Loucy (cell line): ENCODE results near the gene GPR15LG.

Source experiments
- H2AFZ ChIP-seq: fragments of 200-600 bp; sonication (generic); 2 replicates; pipeline ENCODE4 v1.6.0; 2016; ENCODE audit warnings: antibody characterized with exemption, mild to moderate bottlenecking, low read length, moderate library complexity
- H3F3A ChIP-seq: fragments of 200-600 bp; 2 replicates; pipeline ENCODE4 v1.6.0; 2016; ENCODE audit warnings: antibody characterized with exemption, low read depth, mild to moderate bottlenecking
- H3K27me3 ChIP-seq: fragments of 200-600 bp; sonication (generic); 2 replicates; pipeline ENCODE4 v1.6.1; 2014; ENCODE audit warnings: low read length, mild to moderate bottlenecking; ENCODE audit not compliant: insufficient read depth, poor library complexity, severe bottlenecking
- H3K36me3 ChIP-seq: fragments of 200-600 bp; sonication (generic); 2 replicates; pipeline ENCODE4 v1.6.1; 2016; ENCODE audit warnings: low read length; ENCODE audit not compliant: insufficient read depth
- H3K4me1 ChIP-seq: fragments of 200-600 bp; sonication (generic); 2 replicates; pipeline ENCODE4 v1.5.1; 2014; ENCODE audit warnings: low read length, mild to moderate bottlenecking; ENCODE audit not compliant: insufficient read depth, poor library complexity, severe bottlenecking
- H3K4me2 ChIP-seq: fragments of 200-600 bp; sonication (generic); 2 replicates; pipeline ENCODE4 v1.6.0; 2014; ENCODE audit warnings: antibody characterized with exemption, low read length, low read depth, mild to moderate bottlenecking; ENCODE audit not compliant: poor library complexity, severe bottlenecking
- H3K4me3 ChIP-seq: fragments of 200-600 bp; sonication (generic); 2 replicates; pipeline ENCODE4 v1.5.1; 2014; ENCODE audit warnings: low read length, mild to moderate bottlenecking, mixed read lengths; ENCODE audit not compliant: poor library complexity, severe bottlenecking
- H3K79me2 ChIP-seq: fragments of 200-600 bp; sonication (generic); 2 replicates; pipeline ENCODE4 v1.6.1; 2014; ENCODE audit warnings: low read length; ENCODE audit not compliant: insufficient read depth
- H3K9ac ChIP-seq: fragments of 200-600 bp; sonication (generic); 2 replicates; pipeline ENCODE4 v1.6.0; 2014; ENCODE audit warnings: mild to moderate bottlenecking, low read depth, low read length, moderate library complexity; ENCODE audit not compliant: poor library complexity, severe bottlenecking
- H3K9me2 ChIP-seq: fragments of 200-600 bp; sonication (generic); replicated peaks from 2 replicates; pipeline ENCODE4 v1.6.1; 2016; ENCODE audit warnings: low read depth, low read length, mixed read lengths
- H3K9me3 ChIP-seq: fragments of 200-600 bp; sonication (generic); 2 replicates; pipeline ENCODE4 v1.6.1; 2014; ENCODE audit warnings: mild to moderate bottlenecking, antibody characterized with exemption, low read length, low read depth; ENCODE audit not compliant: insufficient read depth
- H4K20me1 ChIP-seq: fragments of 200-600 bp; sonication (generic); 2 replicates; pipeline ENCODE4 v1.6.0; 2014; ENCODE audit warnings: antibody characterized with exemption, low read length, mild to moderate bottlenecking; ENCODE audit not compliant: insufficient read depth, poor library complexity, severe bottlenecking
- CTCF ChIP-seq: fragments of 200-600 bp; sonication (generic); conservative IDR thresholded peaks from 2 replicates; pipeline ENCODE4 v1.5.1; 2014; ENCODE audit warnings: mild to moderate bottlenecking, antibody characterized with exemption, low read length
- EZH2phosphoT487 ChIP-seq: fragments of 200-600 bp; IDR thresholded peaks from 2 replicates; pipeline ENCODE4 v1.6.1; 2018; ENCODE audit warnings: antibody characterized with exemption, mild to moderate bottlenecking, moderate library complexity, borderline replicate concordance

Gene GPR15LG

GRCh38 chr10:84201682-84202081, 28.1 kb downstream of the GPR15LG start:
- Histone ChIP-seq H3K27me3 (no peaks in the 10 kb centered on the region), H3K79me2 (no peaks in the 10 kb centered on the region), H3K4me1 (no peaks in the 10 kb centered on the region), H3K4me2 (no peak overlapping the region), H3K36me3 (no peaks in the 10 kb centered on the region), H3K9ac (no peak overlapping the region), H3K4me3 (no peak overlapping the region), H4K20me1 (no peaks in the 10 kb centered on the region), H3K9me2 (no peaks in the 10 kb centered on the region), H3K9me3 (no peaks in the 10 kb centered on the region), H2AFZ (no peak overlapping the region), H3F3A (no peaks in the 10 kb centered on the region)
- no peak for TF ChIP-seq CTCF
- no peak for TF ChIP-seq EZH2phosphoT487

GRCh38 chr10:84202349-84202748, 28.7 kb downstream of the GPR15LG start:
- Histone ChIP-seq H3K9me2 (no peaks in the 10 kb centered on the region), H3K9ac (no peak overlapping the region), H4K20me1 (no peaks in the 10 kb centered on the region), H3K27me3 (no peaks in the 10 kb centered on the region), H3F3A (no peaks in the 10 kb centered on the region), H3K4me1 (no peaks in the 10 kb centered on the region), H3K4me3 (no peak overlapping the region), H3K36me3 (no peaks in the 10 kb centered on the region), H3K4me2 (no peak overlapping the region), H2AFZ (no peak overlapping the region), H3K79me2 (no peaks in the 10 kb centered on the region), H3K9me3 (no peaks in the 10 kb centered on the region)
- TF ChIP-seq EZH2phosphoT487 (no peak), CTCF (no peak)

DNA sequence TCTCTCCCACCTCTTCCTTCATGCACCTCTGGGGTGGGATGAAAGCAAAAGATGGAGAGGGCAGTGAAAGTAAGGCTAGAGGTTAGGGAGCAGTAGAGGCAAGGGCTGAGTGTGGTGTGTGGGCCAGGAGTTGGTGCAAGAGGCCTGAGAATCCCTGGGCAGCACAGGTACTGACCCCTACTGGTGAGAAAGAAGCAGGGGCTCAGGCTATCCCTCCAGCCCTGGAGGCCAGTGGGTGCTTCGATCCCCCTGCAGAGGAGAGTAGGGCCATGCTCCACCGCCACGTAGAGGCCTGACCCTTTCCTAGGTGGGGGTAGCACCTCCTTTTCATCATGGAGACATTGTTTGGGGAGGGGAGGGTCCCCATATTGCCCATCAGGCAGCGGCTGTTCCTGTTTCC, 30.5 kb downstream of the GPR15LG start:
- no peak overlapping the region for H3K4me3 ChIP-seq
- no peaks in the 10 kb centered on the region for H3K27me3 ChIP-seq
- TF ChIP-seq EZH2phosphoT487, result no peak
- TF ChIP-seq CTCF, result peak; percentile 62
- H3K9ac ChIP-seq, result no peak overlapping the region
- no peaks in the 10 kb centered on the region for H3K36me3 ChIP-seq
- H2AFZ ChIP-seq, result no peak overlapping the region
- no peaks in the 10 kb centered on the region for H4K20me1 ChIP-seq
- no peaks in the 10 kb centered on the region for H3K4me1 ChIP-seq
- no peaks in the 10 kb centered on the region for H3K9me3 ChIP-seq
- H3K9me2 ChIP-seq, result no peaks in the 10 kb centered on the region
- H3K4me2 ChIP-seq, result no peak overlapping the region
- no peaks in the 10 kb centered on the region for H3F3A ChIP-seq
- H3K79me2 ChIP-seq, result no peaks in the 10 kb centered on the region
